Glutamatergic neuron (in vitro differentiated cells): ENCODE results near the gene PTPRQ. TPM values are rescaled to one million over a fixed set of nuclear protein-coding genes. Genes with fewer than 3 reads are reported as not detected.

Source experiments
- DNase-seq: peaks from one replicate; pipeline ENCODE4 v3.0.0; 2022
- H3K27ac Mint-ChIP-seq: one replicate; pipeline ENCODE4 v1.8.0; 2020; ENCODE audit warnings: mild to moderate bottlenecking, mixed read lengths, inconsistent platforms; ENCODE audit not compliant: unreplicated experiment
- H3K27me3 Mint-ChIP-seq: one replicate; pipeline ENCODE4 v1.8.0; 2020; ENCODE audit warnings: mild to moderate bottlenecking, moderate library complexity, mixed read lengths, inconsistent platforms; ENCODE audit not compliant: unreplicated experiment
- H3K36me3 Mint-ChIP-seq: one replicate; pipeline ENCODE4 v1.8.0; 2020; ENCODE audit warnings: mild to moderate bottlenecking, mixed read lengths, inconsistent platforms; ENCODE audit not compliant: unreplicated experiment
- H3K4me1 Mint-ChIP-seq: one replicate; pipeline ENCODE4 v1.8.0; 2020; ENCODE audit warnings: mild to moderate bottlenecking, low read depth, mixed read lengths, inconsistent platforms; ENCODE audit not compliant: unreplicated experiment
- H3K4me3 Mint-ChIP-seq: one replicate; pipeline ENCODE4 v1.8.0; 2020; ENCODE audit warnings: mild to moderate bottlenecking, mixed read lengths, inconsistent platforms; ENCODE audit not compliant: unreplicated experiment
- H3K9me3 Mint-ChIP-seq: one replicate; pipeline ENCODE4 v1.8.0; 2020; ENCODE audit warnings: mild to moderate bottlenecking, moderate library complexity, mixed read lengths, inconsistent platforms; ENCODE audit not compliant: unreplicated experiment
- total RNA-seq: library from RNA; stranded (reverse); fragmentation: NEBNext Ultra II Directional; extraction: Animal tissue kit (Norgen Biotek cat#: 25700); gene quantifications from one replicate; pipeline ENCODE4 v1.2.1, GENCODE V29; 2021; ENCODE audit not compliant: unreplicated experiment
- TF ChIP-seq, protein P1 (sequence below): fragments of 200-600 bp; sonication (generic); IDR thresholded peaks from one replicate; pipeline ENCODE4 v1.5.0; 2021; ENCODE audit not compliant: partially characterized antibody, unreplicated experiment

PTPRQ gene
- total RNA-seq, 1 donor from 2014 or later, result not detected

DNA sequence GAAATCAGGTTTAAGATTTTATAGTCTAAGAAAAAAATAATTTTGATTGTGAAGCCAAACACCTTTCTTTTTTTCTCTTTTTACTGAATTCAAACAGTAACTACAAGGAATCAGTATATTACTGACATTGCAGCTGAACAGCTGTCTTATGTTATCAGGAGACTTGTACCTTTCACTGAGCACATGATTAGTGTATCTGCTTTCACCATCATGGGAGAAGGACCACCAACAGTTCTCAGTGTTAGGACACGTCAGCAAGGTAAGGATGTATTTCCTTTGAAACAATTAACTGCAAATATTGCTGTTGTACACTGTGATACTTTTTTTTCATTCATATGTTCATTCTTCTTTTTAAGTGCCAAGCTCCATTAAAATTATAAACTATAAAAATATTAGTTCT, 50.8 kb downstream of the PTPRQ start:
- no peak for DNase-seq
- no peaks in the 10 kb centered on the region for H3K9me3 Mint-ChIP-seq
- no peak overlapping the region for H3K27ac Mint-ChIP-seq
- H3K27me3 Mint-ChIP-seq, result no peaks in the 10 kb centered on the region
- H3K4me1 Mint-ChIP-seq, result no peaks in the 10 kb centered on the region
- no peaks in the 10 kb centered on the region for H3K36me3 Mint-ChIP-seq
- TF ChIP-seq, protein P1, sequence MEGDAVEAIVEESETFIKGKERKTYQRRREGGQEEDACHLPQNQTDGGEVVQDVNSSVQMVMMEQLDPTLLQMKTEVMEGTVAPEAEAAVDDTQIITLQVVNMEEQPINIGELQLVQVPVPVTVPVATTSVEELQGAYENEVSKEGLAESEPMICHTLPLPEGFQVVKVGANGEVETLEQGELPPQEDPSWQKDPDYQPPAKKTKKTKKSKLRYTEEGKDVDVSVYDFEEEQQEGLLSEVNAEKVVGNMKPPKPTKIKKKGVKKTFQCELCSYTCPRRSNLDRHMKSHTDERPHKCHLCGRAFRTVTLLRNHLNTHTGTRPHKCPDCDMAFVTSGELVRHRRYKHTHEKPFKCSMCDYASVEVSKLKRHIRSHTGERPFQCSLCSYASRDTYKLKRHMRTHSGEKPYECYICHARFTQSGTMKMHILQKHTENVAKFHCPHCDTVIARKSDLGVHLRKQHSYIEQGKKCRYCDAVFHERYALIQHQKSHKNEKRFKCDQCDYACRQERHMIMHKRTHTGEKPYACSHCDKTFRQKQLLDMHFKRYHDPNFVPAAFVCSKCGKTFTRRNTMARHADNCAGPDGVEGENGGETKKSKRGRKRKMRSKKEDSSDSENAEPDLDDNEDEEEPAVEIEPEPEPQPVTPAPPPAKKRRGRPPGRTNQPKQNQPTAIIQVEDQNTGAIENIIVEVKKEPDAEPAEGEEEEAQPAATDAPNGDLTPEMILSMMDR, result no peak
- H3K4me3 Mint-ChIP-seq, result no peak overlapping the region

DNA sequence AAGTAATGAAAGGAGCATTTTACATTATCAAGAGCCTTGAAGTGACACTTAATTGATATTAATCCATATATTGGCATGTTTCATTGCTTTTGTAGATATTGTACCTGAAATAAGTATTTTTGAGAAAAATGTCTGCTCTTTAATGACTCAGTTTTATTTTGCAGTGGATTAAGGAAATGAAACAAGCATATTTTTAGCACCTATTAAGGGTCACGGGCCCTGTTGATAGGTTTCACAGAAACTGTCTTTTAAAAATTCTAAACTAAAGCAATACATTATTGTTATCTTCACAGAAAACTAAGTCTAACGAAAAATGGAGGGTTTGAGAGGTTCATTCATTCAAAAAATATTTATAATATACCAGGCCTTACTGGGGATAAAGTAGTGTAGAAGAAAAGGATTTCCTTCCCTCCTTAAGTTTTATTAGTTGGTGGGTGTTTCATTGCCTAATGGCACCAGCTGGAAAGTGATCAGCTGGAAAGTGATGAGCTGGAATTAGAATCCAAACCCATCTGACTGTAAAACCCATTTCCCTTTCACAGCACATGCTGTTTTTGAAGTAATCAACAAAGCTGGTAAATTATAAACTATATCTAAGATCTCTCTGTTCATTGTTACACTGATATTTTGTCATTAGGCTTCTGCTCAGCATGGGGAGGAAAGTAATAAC, 54.2 kb downstream of the PTPRQ start:
- Mint-ChIP-seq H3K4me1 (no peaks in the 10 kb centered on the region), H3K27ac (no peak overlapping the region), H3K36me3 (no peaks in the 10 kb centered on the region), H3K4me3 (no peak overlapping the region), H3K27me3 (no peaks in the 10 kb centered on the region), H3K9me3 (no peaks in the 10 kb centered on the region)
- TF ChIP-seq, protein P1, result no peak
- no peak for DNase-seq

DNA sequence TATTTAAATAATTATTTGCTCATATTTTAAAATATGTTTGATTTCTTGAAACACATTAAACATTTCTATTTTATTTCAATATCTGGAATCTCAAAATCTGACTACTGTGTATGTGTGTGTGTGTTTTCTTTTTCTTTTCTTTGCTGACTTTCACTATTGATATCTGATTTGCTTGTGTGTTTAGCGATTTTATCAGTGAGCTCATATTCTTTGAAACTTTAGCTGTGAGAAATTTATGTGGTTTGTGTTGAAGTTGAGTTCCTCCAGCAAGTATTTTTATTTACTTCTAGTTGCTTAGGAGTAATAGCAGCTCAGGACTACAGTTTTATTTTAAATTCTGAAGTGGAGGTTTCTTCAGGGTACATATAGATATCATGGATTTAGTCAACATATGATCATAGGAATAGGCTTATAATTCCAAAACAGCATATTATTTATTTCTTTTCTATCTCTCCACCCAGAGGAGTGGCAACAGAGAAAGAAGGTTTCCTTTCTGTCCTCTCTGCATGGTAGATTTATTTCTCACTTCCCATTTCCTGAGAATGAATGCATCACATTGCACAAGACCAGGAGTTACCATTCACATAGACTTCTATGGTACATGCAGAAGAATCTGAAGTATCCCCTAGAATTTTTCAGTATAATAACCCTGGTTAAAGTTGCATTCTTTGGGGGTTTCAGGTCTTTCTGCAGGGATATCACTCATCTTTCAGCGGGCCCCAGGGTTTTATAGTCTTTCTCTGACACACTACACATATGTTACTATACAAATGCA, 60.5 kb downstream of the PTPRQ start:
- Mint-ChIP-seq H3K27me3 (no peaks in the 10 kb centered on the region), H3K36me3 (no peaks in the 10 kb centered on the region), H3K27ac (no peak overlapping the region), H3K4me1 (no peaks in the 10 kb centered on the region), H3K9me3 (no peaks in the 10 kb centered on the region), H3K4me3 (no peak overlapping the region)
- no peak for DNase-seq
- TF ChIP-seq, protein P1, result no peak

DNA sequence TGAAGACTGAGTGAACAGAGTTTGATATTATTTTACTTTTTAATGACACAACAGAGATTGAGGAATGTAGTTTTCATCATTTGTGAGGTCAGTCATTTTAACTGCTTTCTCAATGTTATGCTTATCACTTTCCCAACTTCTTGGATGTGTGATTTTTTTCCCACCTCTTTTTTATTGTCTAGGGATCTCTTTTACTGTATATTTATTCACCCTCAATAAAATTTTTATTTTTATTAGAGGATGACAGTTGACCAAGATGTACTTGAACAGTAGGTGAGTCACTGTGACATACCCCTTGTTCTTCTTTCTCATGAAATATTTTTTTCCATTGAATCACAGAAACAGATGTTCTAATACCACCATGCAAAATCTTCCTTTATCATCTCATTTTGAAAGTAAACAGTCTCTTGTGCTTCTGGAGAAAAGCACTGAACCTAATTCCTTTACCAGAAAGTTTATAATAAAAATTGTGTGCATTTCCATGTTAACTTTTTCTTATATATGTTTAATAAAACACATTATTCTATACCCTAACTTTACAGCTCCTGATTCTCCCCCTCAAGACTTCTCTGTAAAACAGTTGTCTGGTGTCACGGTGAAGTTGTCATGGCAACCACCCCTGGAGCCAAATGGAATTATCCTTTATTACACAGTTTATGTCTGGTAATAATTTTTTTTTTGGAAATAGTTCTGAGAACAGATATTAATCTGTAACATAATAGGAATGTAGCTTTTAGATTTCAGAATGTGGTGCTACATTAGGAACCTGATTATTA, 65.9 kb downstream of the PTPRQ start:
- Mint-ChIP-seq H3K4me3 (no peak overlapping the region), H3K27ac (no peak overlapping the region), H3K36me3 (no peaks in the 10 kb centered on the region), H3K4me1 (no peaks in the 10 kb centered on the region), H3K27me3 (no peaks in the 10 kb centered on the region), H3K9me3 (peaks cover 3% of the 10 kb centered on the region)
- DNase-seq, result no peak
- TF ChIP-seq, protein P1, result no peak
